Peyer's patch (tissue), 4 donors: ENCODE data around the gene NCS1. TPM values are rescaled to one million over a fixed set of nuclear protein-coding genes. Genes with fewer than 3 reads are reported as not detected.

Source experiments
- DNase-seq, 3 donors: peaks; one replicate each; pipeline ENCODE4 v3.0.0-alpha.2; 2017 to 2019
- H3K27ac ChIP-seq, 4 donors: fragments of 200-600 bp; sonication (generic); one replicate each; pipeline ENCODE4 v1.5.1; 2016 to 2019
- H3K27me3 ChIP-seq, 2 donors: fragments of 200-600 bp; sonication (generic); one replicate each; pipeline ENCODE4 v1.5.1; 2019
- H3K36me3 ChIP-seq, 3 donors: fragments of 200-600 bp; sonication (generic); one replicate each; pipeline ENCODE4 v1.5.1; 2016 to 2019
- H3K4me1 ChIP-seq, 4 donors: fragments of 200-600 bp; sonication (generic); one replicate each; pipeline ENCODE4 v1.5.1; 2016 to 2019
- H3K4me3 ChIP-seq, 4 donors: fragments of 200-600 bp; sonication (generic); 1 replicate in 3 of 4; 2 replicates in 1 of 4; pipeline ENCODE4 v1.5.1; 2016 to 2019; ENCODE audit warnings: mild to moderate bottlenecking in 1 of 4
- H3K9me3 ChIP-seq, 4 donors: fragments of 200-600 bp; sonication (generic); one replicate each; pipeline ENCODE4 v1.5.1; 2016 to 2019; ENCODE audit warnings: mild to moderate bottlenecking in 1 of 4
- POLR2A ChIP-seq, 2 donors: fragments of 450-650 bp; IDR thresholded peaks; one replicate each; pipeline ENCODE4 v1.5.1; 2017; ENCODE audit warnings: antibody characterized with exemption in 2 of 2, mild to moderate bottlenecking in 2 of 2, moderate library complexity in 2 of 2
- total RNA-seq, 4 donors: library from RNA; depleted of rRNA; stranded (reverse); fragments of >200 nt; gene quantifications; one replicate each; pipeline ENCODE4 v1.1.0, GENCODE V29; 2016
- TF ChIP-seq, protein P1 (sequence below), 6 experiments: fragments of 450-650 bp in 4 of 6; fragments of 200-600 bp in 2 of 6; sonication (generic) in 1 of 6; IDR thresholded peaks; one replicate each; pipeline ENCODE4 v1.5.1; 2017 to 2019; ENCODE audit warnings: antibody characterized with exemption in 6 of 6, mild to moderate bottlenecking in 3 of 6, moderate library complexity in 1 of 6

The NCS1 gene
- total RNA-seq, 4 donors from 2014 or later, result 0.70 to 6.6 (median 4.1) TPM

DNA sequence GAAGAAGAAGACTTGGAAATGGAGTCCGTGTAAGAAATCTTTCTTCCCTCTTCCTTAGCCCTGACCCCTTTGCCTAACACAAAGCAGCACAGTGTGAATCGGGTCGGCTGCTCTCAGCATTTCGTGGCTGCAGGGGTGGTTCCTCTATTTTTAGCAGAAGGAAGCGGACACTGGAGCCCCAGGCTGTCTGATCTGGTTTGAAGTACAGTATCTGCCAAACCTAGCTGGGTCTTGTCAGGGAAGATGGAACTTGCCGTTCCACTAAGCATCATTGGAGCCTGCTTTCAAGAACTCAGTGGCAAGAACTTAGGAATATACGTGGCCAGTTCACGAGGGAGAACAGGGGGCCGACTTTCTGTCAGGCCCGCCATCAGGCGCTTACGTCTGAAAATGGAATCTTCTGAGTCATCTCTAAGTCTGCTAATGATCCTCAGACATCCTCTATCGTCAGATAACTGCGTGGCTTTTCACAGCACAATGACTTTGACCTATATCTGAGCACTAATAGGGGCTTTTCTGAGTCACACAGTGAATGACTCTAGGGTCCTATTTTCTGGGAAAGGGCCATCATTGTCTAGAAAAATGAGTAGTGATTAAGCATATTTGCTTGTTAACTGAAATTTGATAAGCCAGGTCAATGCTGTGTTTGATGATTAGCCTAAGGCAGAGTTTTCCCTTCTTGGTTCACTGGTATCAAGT, 43.3 kb upstream of the NCS1 start:
- TF ChIP-seq POLR2A (IDR thresholded peaks at IDR 0.05), result no peak
- TF ChIP-seq, protein P1, sequence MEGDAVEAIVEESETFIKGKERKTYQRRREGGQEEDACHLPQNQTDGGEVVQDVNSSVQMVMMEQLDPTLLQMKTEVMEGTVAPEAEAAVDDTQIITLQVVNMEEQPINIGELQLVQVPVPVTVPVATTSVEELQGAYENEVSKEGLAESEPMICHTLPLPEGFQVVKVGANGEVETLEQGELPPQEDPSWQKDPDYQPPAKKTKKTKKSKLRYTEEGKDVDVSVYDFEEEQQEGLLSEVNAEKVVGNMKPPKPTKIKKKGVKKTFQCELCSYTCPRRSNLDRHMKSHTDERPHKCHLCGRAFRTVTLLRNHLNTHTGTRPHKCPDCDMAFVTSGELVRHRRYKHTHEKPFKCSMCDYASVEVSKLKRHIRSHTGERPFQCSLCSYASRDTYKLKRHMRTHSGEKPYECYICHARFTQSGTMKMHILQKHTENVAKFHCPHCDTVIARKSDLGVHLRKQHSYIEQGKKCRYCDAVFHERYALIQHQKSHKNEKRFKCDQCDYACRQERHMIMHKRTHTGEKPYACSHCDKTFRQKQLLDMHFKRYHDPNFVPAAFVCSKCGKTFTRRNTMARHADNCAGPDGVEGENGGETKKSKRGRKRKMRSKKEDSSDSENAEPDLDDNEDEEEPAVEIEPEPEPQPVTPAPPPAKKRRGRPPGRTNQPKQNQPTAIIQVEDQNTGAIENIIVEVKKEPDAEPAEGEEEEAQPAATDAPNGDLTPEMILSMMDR (IDR thresholded peaks at IDR 0.05), result no peak
- peaks cover 0 to 11% (median 5%) of the 10 kb centered on the region in 4 donors for H3K4me1 ChIP-seq
- peak overlapping the region; percentile 54 to 68 (median 64) for H3K27ac ChIP-seq
- no peaks in the 10 kb centered on the region for H3K9me3 ChIP-seq
- H3K27me3 ChIP-seq, result no peaks in the 10 kb centered on the region
- peak; percentile 43 to 82 (median 77) for DNase-seq
- H3K4me3 ChIP-seq, result peak overlapping the region in 1 of 4 donors; percentile 22
- peaks cover 0 to 32% (median 0%) of the 10 kb centered on the region in 3 donors for H3K36me3 ChIP-seq

DNA sequence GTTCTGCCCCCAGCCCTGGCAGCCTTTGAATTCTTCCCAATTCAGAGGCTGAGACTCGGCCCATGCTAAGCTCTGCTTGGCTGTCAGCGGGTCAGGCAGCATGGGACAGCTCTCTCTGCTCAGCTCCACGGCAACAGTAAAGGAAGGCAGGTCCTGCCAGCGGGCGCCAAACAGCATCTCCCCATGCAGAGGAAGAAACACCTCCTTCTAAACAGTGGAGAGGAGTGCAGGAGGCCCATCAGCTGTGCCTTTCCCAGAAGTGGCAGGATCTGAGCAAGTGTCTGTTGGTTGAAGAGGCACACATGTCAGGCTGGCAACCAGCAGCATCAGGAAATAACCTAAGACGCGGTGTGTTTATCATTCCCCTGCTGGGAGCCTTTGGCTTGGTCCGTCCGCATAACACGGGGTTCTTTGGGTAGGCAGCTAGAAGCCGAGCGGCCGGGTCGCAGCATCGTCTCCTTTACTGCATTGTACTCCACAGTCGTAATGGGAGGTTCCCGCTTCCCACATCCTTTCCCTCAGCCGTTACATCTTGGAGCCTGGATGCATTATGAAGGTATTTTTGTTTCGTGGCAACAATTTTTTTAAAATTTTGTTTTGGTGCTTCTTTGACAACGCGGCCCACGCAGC, 42.7 kb upstream of the NCS1 start:
- TF ChIP-seq, protein P1 (IDR thresholded peaks at IDR 0.05), result no peak
- TF ChIP-seq POLR2A (IDR thresholded peaks at IDR 0.05), result no peak
- H3K9me3 ChIP-seq, result no peaks in the 10 kb centered on the region
- H3K27ac ChIP-seq, result peak overlapping the region; percentile 54 to 68 (median 64)
- H3K4me1 ChIP-seq, result peaks cover 0 to 11% (median 5%) of the 10 kb centered on the region in 4 donors
- H3K36me3 ChIP-seq, result peaks cover 0 to 26% (median 0%) of the 10 kb centered on the region in 3 donors
- no peak overlapping the region for H3K4me3 ChIP-seq
- DNase-seq, result peak in 1 of 3 donors; percentile 40
- H3K27me3 ChIP-seq, result no peaks in the 10 kb centered on the region

DNA sequence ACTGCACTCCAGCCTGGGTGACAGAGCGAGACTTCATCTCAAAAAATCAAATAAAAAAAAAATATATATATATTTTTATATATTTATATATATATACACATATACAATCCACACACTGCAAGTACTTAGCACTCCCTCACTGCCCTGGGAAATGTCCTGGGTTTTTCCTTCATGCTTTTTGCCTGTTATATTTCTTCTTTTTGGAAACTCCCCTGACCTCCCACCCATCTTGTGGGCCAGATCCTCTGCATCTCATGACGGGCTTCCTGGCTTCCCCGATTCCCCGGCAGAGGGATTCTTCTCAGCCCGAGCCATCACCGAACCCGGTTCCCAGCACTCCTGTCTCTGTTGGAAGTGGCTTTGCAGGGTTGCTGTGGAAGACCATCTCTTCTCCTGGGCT, 39.5 kb upstream of the NCS1 start:
- Histone ChIP-seq H3K4me1 (peaks cover 0 to 11% (median 5%) of the 10 kb centered on the region in 4 donors), H3K36me3 (peaks cover 0 to 37% (median 0%) of the 10 kb centered on the region in 3 donors), H3K4me3 (no peak overlapping the region), H3K27me3 (no peaks in the 10 kb centered on the region), H3K27ac (no peak overlapping the region), H3K9me3 (no peaks in the 10 kb centered on the region)
- no peak for TF ChIP-seq POLR2A (IDR thresholded peaks at IDR 0.05)
- TF ChIP-seq, protein P1 (IDR thresholded peaks at IDR 0.05), result no peak
- DNase-seq, result peak in 1 of 3 donors; percentile 6

DNA sequence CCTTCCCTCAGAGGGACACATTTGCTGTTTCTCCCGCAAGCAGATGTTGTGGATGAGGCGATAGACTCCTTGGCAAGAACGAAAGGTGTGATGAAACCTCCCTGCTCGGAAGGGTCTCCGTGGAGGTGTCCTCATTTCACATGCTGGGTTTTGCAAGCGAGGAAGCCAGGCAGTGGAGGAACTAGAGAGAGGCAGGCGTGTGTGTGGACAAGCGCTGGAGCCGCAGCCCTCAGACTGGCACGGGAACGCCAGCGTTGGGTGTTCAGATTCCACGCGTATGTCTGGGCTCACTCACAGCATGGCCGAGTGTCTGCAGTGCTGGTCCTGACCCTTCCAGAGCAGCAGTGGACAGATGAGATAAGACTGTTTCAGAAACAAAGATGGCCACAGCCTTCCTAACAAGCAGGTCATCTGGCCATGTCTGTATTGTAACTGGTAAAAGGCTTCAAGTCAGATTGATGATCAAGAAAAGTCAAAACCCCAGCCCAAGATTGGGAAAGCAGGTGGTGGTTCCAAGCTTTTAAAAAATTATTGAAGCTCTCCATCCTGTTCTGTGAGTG, 35.0 kb upstream of the NCS1 start:
- TF ChIP-seq, protein P1 (IDR thresholded peaks at IDR 0.05), result no peak
- TF ChIP-seq POLR2A (IDR thresholded peaks at IDR 0.05), result no peak
- Histone ChIP-seq H3K27ac (no peak overlapping the region), H3K27me3 (no peaks in the 10 kb centered on the region), H3K36me3 (peaks cover 0 to 13% (median 0%) of the 10 kb centered on the region in 3 donors), H3K4me1 (no peaks in the 10 kb centered on the region), H3K9me3 (no peaks in the 10 kb centered on the region), H3K4me3 (no peak overlapping the region)
- no peak for DNase-seq

DNA sequence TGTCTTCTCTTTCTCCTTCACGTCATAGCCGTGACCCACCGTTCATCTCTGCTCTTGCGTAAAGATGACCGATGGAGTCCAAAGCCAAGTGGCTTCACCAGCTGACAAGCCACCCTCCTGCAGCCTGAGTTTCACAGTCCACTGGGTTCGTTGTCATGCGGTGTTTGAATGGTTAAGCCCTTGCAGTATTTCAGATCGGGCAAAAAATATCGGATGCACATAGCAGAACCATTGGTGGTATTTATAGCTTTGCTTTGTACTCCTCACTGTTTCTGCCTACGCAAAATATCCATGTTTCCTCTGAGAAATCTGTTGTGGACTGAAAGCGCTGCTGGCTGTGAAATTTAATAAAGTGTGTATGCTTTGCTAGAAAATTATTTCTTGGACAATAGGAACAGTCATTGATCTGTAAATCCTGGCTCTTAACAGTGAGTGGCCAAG, 34.5 kb upstream of the NCS1 start:
- Histone ChIP-seq H3K4me1 (no peaks in the 10 kb centered on the region), H3K27ac (peak overlapping the region in 2 of 4 donors; percentile 6 to 32)
- no peak for TF ChIP-seq POLR2A (IDR thresholded peaks at IDR 0.05)
- TF ChIP-seq, protein P1 (IDR thresholded peaks at IDR 0.05), result no peak

More for the DNA sequence above, 34.5 kb upstream of the NCS1 start:
- peaks cover 0 to 13% (median 0%) of the 10 kb centered on the region in 3 donors for H3K36me3 ChIP-seq
- DNase-seq, result peak in 1 of 3 donors; percentile 9
- H3K4me3 ChIP-seq, result no peak overlapping the region
- no peaks in the 10 kb centered on the region for H3K27me3 ChIP-seq
- H3K9me3 ChIP-seq, result no peaks in the 10 kb centered on the region
